Ovary (tissue), 3 donors: ENCODE data around the gene ROBO1.

Source experiments
- EP300 ChIP-seq: sonication (generic); formaldehyde crosslinking; IDR thresholded peaks from one replicate; pipeline ENCODE4 v1.6.1; 2017; ENCODE audit warnings: antibody characterized with exemption
- POLR2A ChIP-seq: fragments of 450-650 bp; IDR thresholded peaks from one replicate; pipeline ENCODE4 v1.6.1; 2017; ENCODE audit warnings: antibody characterized with exemption, mild to moderate bottlenecking, moderate library complexity
- TF ChIP-seq, protein P1 (sequence below), 3 donors: fragments of 450-650 bp in 2 of 3; fragments of 200-600 bp in 1 of 3; IDR thresholded peaks; one replicate each; pipeline versions ENCODE4 v1.5.1 to v1.8.0; 2016 to 2022; ENCODE audit warnings: antibody characterized with exemption in 3 of 3, mild to moderate bottlenecking in 1 of 3
- donor health status: DM: no; HTN: no; CAD: no.

GRCh38 chr3:79211586-79212359 lies 556.0 kb downstream of the ROBO1 start:
- TF ChIP-seq, protein P1, sequence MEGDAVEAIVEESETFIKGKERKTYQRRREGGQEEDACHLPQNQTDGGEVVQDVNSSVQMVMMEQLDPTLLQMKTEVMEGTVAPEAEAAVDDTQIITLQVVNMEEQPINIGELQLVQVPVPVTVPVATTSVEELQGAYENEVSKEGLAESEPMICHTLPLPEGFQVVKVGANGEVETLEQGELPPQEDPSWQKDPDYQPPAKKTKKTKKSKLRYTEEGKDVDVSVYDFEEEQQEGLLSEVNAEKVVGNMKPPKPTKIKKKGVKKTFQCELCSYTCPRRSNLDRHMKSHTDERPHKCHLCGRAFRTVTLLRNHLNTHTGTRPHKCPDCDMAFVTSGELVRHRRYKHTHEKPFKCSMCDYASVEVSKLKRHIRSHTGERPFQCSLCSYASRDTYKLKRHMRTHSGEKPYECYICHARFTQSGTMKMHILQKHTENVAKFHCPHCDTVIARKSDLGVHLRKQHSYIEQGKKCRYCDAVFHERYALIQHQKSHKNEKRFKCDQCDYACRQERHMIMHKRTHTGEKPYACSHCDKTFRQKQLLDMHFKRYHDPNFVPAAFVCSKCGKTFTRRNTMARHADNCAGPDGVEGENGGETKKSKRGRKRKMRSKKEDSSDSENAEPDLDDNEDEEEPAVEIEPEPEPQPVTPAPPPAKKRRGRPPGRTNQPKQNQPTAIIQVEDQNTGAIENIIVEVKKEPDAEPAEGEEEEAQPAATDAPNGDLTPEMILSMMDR (IDR thresholded peaks at IDR 0.05) = no peak
- TF ChIP-seq EP300 = no peak
- no peak for TF ChIP-seq POLR2A
